HG03521 (cell line): ENCODE measurements around the gene HYDIN.
"Not testable (repeated sequence)": the region's sequence is repeated elsewhere in the genome, so short reads cannot be mapped to it uniquely, and the experiment has no call there.

Experiments
- ATAC-seq: cut with Tn5 transposase; IDR thresholded peaks from one replicate; pipeline ENCODE4 v1.9.1; 2021; ENCODE audit warnings: mild to moderate bottlenecking, moderate library complexity; ENCODE audit not compliant: unreplicated experiment

Gene HYDIN

DNA sequence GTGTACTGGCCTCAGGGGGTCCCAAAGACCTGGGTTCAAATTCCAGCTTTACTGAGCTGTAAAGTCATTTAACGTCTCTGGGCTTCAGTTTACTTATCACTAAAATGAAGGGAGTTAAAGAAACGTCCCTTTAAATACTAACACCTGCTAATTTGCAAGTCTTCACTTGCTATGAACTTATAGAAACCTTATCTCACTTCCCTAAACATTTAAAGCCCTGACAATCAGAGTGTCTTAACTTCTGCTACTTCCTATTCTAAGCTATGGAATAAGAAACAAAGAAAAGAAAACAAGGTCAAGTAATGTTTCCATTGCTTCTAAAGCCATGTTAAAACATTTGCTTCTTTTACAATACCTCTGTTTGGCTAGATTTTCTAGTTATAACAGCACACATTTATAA, 87.3 kb downstream of the HYDIN start:
- not testable (repeated sequence) for ATAC-seq

DNA sequence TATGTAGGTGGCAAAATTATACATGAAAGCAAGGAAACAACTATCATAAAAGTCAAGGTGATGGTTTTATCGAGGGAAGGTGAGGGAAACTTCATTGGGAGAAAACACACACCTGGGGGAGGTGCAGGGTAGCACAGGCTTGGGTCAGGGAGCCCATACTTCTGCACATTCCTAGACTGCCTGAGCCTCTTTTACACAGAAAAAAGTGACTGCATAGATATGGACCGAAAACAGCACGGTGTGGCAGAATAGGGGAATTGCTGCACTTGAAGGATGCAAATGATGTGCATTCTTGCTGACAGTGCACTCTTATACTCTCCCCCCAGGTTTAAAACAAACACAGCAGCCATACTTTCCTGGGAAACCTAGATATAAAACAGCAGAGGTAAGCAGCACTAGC, 120.0 kb downstream of the HYDIN start:
- ATAC-seq: not testable (repeated sequence)

DNA sequence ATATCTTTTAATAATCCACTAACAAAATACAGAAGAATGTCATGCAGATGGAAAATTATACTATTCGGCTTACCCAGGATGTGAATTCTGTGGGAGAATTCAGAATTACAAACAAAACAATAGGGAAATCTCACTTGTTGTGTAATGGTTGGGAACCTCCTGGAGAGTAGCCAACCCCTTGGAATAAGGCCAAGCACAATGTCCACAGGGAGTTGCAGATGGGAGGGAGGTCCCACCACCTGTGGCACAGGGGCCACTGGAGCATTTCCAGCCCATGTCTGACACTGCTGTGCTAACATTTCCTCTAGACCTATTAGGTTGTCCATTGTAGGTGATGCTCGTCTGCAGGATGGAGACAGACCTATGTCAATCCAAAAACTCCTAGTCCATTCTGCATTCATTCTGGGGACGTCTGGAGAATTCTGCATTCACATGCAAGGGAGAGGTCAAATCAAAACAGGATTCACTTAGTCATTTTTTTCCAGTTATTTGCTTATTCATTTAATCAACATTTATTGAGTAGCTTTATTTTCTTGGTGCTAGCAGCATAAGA, 120.8 kb downstream of the HYDIN start:
- not testable (repeated sequence) for ATAC-seq

DNA sequence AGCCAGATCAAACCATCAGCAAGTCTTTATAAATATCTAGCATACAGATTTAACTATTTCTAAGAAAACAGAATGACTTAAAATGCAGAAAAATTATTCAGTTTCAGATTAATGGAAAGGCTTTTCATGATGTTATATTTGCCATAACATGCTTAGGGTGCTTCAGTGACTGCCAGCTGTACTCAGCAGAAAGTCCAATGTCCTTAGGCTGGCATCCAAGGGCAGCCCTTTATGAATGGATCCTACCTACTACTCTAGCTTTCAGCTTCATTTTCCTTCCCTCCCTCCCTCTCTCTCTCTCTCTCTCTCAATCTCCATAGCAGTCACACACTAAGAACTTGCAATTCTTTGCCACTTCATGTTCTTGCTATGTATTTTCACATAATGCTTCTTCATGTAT, 124.6 kb downstream of the HYDIN start:
- not testable (repeated sequence) for ATAC-seq

DNA sequence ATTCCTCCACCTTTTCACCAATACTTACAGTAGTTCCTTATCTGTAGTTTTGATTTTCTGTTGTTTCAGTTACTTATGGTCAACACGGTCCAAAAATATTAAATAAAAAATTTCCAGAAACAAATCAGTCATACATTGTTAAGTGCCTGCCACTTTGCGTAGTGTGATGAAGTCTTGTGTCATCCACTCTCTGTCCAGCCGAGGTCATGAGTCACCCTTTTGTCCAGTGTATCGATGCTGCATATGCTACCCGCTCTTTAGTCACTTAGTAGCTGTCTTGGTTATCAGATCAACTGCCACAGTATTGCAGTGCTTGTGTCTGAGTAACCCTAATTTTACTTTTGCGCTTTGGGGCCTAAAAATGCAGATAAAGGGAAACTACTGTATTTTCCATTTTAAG, 146.9 kb downstream of the HYDIN start:
- not testable (repeated sequence) for ATAC-seq

DNA sequence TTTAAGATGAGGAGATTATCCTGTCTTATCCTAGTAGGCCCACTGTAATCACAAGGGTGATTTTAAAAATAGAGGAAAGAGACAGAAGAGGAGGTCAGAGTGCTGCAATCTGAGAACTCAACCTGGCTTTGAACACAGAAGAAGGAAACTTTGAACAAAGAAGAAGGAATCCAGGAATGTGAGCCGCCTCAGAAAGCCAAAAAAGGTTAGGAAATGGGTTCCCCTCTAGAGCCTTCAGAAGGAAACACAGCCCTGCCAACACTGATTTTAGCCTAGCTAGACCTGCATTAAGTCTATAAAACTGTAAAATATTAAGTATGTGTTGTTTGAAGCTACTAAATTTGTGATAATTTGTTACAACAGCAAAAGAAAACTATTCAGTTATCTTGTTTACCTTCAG, 149.7 kb downstream of the HYDIN start:
- ATAC-seq: not testable (repeated sequence)

DNA sequence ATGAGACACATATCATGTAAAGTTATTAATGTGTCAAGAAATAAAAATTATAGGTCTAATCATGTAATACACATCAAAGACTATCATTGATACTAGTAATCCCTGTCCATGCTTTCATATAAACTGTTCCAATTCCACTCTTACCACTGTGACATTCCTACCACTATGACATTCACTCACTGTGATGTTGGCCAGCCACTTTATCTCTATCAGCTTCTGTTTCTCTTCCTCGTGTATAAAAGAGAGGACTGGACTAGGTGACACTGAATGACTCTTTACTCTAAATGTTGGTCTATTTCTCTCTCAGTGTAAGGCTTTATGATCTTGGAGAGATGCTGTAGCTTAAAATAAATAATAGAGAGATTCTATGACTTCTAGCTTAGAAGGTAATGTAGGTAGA, 150.3 kb downstream of the HYDIN start:
- ATAC-seq: not testable (repeated sequence)

DNA sequence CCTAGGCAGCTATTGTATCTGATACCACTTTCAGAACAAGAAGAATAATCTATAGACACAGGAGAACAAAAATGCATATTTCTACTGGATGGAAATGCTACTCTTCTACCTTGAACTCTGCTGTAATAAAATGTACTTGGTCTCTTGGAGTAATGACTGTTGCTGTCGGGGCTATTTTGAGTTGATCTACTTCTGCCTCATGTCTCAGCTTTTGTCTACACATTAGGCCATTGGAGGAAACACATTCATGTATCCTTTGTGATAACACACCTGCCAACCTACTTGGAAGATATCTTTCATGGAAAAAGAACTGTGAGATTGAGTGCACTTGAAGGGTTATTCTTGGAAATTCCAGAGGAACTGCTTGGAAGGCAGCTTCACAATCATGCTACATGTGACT, 159.9 kb downstream of the HYDIN start:
- not testable (repeated sequence) for ATAC-seq

DNA sequence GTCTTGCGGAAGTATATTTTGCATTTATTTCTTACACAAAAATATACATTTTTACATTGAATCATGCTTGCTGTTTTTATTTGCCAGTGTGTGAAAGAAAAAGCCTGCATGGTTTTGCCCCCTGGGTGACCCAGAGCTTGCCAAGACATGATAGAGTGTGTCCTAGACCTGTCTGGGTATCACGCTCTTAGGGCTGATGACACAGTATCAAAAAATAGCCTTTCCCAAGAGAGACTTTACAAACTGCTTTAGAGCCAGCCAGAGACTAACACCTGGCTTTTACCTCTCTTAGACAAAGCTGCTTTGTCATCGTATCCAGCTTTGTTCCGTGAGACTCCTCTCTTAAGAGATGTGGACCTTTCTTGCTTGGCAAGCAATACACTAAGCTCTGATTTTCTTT, 160.7 kb downstream of the HYDIN start:
- not testable (repeated sequence) for ATAC-seq

DNA sequence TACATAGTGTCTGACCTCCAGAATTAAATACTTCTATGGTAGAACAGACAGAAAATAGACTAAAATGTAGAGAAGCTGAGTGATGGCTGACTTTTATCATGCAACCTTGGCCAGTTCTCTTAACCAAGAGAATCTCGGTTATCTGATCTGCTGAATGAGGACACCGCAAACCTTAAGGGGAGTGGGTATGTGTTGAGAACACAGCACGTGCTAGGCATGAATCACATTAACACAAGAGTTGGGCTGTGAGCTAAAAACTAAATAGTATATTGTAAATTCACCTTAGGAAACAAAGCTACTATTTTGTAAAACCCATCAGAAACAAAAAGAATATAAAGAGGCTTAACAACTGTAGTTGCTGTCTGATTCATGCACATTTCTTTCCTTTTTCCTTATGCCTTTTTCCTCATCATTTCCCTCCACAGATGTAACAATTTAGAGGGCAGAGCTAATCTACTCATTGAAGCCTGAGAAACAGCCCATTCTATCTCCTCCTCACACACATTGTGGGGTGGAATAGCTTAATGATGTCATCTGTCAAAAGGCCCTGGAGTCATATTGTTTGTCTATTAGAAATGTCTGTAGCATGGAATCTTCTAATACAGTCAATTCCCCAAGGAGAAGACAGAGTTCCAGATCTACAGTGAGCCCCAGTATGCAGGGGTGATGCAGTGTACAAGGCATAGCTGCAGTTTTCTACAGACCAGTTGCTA, 176.5 kb downstream of the HYDIN start:
- not testable (repeated sequence) for ATAC-seq

DNA sequence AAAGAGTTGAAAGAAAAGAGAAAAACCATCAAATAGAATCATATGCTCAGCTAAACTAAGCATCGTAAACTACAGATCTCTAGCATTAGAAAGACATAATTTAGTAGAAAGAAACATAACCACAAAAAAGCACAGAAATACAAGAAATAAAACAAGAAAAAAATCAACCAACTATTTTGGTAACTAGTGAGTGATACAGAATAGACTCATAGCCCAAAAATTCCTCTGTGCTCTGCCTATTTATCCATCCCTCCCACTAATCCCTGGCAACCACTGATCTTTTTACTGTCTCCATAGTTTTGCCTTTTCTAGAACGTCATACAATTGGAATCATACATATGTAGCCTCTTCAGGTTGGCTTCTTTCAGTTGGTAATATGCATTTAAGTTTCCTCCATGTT, 180.2 kb downstream of the HYDIN start:
- ATAC-seq: not testable (repeated sequence)

DNA sequence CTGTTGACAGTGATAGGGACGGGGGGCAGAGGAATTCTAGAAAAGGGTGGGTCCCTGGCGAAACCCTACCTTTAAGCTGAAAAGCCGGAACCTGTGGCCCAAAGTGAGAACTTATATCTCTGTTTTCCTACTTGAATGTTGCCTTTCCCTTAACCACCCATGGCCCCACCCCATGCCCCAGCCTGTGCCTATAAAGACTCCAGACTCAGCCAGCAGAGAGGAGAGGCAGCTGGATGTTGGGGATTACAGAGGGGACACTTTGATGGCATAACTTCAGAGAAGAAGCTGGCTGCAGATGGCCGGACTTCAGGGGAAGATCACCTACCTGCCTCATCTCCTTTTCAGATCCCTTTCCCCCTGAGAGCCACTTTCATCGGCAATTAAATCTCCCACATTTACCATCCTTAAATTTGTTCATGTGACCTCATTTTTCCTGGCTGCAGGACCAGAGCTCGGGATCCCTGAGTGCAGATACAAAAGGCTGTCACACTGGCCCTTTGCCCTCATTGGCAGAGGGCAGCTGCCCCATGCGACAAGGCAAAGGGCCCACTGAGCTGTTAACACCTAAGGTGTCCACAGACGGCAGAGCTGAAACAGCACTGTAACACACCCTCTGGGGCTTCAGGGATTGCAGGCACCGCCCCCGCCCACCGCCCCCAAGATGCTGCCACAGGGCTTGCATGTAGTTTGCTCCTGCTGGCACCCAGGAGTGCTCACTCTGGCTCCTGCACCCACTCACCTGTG, 191.0 kb downstream of the HYDIN start:
- not testable (repeated sequence) for ATAC-seq

DNA sequence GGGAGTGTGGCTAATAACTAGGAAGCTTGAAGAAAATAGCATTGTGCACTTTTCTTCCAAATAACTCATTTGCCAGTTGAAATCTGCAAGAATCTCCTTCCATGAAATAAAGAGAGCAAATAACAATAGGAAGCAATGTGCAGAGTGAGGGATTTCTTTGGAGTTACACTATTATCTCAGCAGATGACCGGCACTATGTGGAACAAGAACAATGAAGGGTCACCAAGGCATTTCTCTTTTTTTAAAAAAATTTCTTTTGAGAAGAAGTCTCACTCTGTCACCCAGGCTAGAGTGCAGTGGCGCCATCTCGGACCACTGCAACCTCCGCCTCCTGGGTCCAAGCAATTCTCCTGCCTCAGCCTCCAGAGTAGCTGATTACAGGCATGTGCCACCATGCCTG, 192.1 kb downstream of the HYDIN start:
- ATAC-seq: not testable (repeated sequence)

DNA sequence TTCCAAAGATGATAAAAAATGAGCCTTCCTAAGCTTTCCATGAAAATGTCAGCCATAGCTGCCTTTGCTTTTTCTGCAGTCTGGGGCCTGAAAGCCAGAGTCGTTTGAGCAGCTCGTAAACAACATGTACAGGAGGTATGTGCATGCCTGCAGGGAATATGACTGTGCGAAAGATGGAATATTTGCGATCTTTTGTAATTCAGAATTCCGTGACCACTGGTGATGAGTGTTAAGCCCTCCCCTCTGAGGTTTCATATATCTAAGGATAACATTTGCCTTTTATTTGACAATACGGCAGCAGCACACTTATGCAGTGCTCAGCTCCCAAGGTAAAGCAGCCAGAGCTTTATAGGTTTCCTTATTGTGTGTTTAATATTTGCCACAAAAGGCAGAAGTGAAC, 192.5 kb downstream of the HYDIN start:
- not testable (repeated sequence) for ATAC-seq

DNA sequence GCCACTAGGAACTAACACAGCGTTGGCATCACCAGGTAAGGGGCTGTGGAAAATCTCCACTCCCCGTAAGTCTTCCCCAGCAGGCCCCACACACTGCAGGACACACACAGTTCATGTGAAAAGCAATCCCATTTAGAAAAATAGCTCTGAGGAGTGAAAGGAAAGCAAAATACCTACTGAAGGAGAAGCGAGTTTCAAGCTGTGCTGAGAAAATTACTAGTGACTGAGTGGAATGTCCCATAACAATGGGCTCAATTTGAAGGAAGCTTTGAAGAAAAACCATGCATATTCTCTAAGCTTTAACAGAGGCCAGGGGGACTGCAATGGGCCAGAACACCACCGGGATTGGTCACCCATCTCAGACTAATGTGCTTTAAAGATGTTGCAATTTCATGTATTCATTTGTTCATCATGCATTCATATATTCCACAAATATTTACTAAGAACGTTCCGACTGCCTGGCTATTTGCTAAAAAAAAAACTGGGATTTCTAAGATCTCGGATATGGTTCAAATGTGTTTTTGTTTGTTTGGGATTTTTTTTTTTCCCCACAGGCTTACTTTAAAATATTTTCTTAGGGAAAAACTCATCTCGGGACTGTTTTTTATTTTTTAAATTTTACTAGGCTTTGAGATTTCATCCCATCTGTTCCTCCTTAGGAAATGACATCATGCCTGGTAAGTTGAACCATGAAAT, 202.3 kb downstream of the HYDIN start:
- not testable (repeated sequence) for ATAC-seq

DNA sequence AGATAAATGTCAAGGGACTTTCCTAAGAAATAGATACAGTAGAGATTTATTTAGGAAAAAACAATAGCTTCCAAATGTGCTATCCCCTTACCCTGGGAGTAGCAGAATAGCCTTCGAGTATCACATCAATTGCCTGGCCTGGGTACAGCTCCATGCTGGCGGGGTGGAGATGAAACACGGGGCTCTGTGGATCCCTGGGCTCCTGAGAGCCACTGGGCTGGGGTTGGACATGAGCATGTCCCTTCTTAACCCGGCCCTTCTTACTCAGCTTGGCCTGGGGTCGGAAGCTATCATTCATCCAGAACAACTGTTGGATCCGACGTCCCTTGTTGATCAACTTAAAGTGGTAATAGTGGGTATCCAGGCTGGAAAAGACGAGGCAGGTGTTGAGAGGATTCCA, 203.0 kb downstream of the HYDIN start:
- ATAC-seq: not testable (repeated sequence)

DNA sequence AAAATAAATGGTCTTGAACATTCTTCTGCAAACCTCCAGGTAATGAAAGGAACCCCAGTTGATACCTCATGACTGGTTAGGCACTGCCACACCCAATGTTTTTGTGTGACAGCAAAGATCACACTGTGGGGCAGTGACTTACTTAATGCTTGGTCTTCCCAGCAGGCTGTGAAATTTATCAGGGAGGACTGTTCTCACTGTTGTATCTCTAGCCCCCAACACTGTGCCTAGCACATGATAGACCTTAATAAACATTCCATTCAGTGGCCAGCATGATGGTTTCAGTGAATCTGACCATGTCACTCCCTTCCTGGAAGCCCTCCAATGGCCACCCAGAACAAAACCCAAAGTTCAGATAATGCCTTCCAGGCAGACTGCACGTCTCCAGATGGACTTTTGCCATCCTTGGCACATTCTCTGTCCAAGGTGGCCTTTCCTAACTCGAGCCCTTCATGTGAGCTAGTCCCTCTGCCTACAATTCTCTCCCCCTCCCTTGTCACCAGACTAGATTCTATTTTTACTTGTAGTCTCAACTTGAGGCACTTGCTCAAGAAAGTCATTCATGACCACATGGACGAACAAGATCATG, 206.6 kb downstream of the HYDIN start:
- ATAC-seq: not testable (repeated sequence)

DNA sequence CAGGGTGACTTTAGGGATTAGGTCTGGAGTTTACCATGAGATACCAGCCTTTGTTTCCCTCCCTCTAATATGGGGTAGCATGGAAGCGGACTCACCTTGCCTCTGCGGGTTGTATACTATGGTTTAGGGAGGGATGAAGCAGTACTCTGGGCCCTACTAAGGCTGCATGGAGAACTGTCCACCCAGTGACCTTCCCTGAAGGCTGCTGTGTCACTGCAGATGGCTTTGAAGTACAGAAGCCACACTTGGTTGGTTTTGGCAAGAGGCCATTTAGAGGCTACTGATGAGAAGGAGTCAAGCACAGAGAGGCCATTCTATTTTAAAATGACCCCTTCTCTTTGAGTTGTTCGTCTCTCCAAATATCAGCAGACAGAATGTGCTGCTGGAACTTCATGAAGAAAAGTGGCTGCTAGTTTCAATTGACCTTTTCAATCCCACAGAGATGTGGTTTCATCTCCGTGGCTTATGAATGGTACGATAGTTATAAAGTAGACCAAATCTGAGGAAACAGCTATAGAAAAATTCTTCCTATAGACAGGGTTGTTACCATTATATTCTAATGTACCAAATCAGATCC, 208.5 kb downstream of the HYDIN start:
- ATAC-seq: not testable (repeated sequence)

DNA sequence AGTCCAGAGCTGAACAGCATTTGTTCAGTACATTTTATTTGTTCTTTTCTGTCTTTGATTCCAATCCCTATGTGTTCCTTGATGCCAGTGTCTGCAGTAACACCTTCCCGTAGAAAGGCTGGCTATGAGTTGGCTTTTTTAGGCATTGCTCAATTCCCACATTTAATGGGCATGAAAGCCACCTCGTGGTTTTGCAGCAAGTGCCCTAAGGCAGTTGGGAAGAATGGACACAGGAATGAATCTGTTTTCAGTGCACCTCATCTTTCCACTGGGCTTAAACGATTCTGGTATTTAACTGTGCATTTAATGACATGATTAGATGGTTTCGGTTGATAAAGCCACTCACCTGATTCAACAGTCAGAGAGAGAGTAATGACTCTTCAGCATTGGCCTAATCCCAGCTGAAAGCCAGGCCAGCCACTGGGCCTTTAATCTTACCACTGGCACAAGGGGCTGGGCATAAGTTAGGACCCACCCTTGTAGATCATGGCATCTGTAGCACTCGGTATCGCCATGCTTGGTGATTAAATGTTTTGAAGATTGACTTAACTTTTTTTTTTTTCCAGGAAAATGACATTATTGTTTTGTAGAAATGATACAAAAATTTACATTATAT, 211.3 kb downstream of the HYDIN start:
- ATAC-seq: not testable (repeated sequence)

DNA sequence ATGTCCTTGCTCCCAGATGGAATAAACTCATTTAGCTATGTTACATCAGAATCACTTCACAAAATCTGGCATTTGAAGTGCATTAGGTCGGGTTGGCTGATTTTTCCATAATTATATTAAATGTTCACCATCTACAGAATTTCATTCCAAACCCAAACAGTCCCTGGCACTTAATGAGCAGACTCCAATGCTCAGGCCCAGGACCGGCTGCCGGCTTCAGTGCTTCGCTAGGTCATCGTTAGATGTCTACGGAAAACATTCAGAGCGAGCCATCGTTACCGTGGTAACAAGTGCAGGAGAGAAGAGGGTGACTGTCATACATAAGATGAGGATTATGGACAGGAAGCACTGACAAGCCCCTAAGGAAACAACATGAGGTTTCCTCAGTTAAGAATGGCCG, 215.1 kb downstream of the HYDIN start:
- ATAC-seq: not testable (repeated sequence)
